Sigmoid colon (tissue), 3 donors: ENCODE results near the gene PARD3.

ENCODE experiments used
- POLR2A ChIP-seq, 2 donors: fragments of 450-650 bp; IDR thresholded peaks; one replicate each; pipeline ENCODE4 v1.6.1; 2016; ENCODE audit warnings: antibody characterized with exemption in 2 of 2, mild to moderate bottlenecking in 2 of 2, moderate library complexity in 2 of 2
- TF ChIP-seq, protein P1 (sequence below), 4 experiments: fragments of 450-650 bp in 3 of 4; fragments of 200-600 bp in 1 of 4; IDR thresholded peaks; one replicate each; pipeline ENCODE4 v1.5.1; 2016 to 2019; ENCODE audit warnings: antibody characterized with exemption in 4 of 4, mild to moderate bottlenecking in 3 of 4, moderate library complexity in 2 of 4

DNA sequence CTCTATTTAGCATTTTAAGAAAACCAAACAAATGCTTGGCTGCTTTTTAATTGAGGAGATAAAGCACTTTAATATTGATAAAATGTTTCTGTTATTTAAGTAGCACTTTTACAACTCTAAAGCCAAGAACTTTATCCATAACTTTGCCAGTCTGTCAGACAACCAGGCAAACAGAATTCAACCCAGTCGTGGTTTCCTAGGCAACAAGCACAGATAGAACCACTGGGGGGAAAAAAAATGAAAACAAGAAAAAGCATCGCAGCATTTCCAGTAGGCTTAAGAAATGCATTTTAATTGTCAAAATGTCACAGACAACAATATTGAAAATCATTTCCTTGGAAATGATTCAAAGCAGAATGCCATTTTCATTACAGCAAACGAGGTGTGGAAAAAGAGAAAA lies 323.4 kb downstream of the PARD3 start:
- TF ChIP-seq, protein P1, sequence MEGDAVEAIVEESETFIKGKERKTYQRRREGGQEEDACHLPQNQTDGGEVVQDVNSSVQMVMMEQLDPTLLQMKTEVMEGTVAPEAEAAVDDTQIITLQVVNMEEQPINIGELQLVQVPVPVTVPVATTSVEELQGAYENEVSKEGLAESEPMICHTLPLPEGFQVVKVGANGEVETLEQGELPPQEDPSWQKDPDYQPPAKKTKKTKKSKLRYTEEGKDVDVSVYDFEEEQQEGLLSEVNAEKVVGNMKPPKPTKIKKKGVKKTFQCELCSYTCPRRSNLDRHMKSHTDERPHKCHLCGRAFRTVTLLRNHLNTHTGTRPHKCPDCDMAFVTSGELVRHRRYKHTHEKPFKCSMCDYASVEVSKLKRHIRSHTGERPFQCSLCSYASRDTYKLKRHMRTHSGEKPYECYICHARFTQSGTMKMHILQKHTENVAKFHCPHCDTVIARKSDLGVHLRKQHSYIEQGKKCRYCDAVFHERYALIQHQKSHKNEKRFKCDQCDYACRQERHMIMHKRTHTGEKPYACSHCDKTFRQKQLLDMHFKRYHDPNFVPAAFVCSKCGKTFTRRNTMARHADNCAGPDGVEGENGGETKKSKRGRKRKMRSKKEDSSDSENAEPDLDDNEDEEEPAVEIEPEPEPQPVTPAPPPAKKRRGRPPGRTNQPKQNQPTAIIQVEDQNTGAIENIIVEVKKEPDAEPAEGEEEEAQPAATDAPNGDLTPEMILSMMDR (IDR thresholded peaks at IDR 0.05) = no peak
- TF ChIP-seq POLR2A (IDR thresholded peaks at IDR 0.05) = no peak
